Measurements from ENCODE around the gene SMIM14.
"Not testable (repeated sequence)": the region's sequence is repeated elsewhere in the genome, so short reads cannot be mapped to it uniquely, and the experiment has no call there.

The SMIM14 gene

DNA sequence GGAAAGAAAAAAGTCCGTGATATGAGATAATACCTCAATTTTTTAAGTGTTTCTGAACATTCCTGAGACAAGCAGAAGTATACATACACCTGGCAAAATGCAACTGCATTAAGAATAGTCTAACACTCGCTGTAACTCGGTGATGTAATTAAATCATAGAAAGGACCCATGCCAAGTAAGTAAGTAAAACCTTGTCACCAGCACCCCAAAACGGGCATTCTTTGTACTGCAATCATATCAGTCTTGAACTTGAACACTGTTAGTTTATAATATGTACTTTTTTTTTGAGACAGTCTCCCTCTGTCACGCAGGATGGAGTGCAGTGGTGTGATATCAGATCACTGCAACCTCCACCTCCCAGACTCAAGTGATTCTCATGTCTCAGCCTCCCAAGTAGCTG lies 47.4 kb downstream of the SMIM14 start:
- no peak for DNase-seq

DNA sequence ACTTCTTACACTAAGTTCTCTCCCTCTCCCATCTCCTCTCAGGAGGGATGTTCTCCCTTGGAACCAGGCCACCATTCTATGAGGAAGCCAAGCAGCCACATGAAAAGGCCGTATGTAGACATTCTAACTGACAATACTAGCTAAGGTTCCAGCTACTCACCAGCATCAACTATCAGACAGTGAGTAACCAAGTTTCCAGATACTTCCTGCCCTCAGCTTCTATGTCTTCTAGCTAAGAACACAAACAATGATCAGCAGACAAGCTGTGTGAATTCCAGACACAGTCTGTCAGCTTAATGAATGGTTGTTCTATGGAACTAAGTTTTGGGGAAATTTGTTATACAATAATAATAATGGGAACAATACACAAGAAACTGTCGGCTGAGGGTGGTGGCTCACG lies 50.8 kb downstream of the SMIM14 start:
- DNase-seq = no peak

DNA sequence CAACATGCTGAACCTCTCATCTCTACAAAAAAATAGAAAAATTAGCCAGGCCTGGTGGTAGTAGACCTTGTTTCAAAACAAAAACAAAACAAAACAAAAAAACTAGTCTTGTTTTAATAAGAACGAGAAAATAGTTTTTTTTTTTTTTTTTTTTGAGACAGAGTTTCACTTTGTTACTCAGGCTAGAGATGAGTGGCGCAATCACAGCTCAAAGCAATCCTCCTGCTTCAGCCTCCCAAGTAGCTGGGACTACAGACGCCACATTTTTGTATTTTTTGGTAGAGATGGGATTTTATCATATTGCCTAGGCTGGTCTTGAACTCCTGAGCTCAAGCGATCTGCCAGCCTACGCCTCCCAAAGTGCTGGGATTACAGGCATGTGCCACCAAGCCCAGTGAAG lies 63.7 kb downstream of the SMIM14 start:
- DNase-seq = no peak

DNA sequence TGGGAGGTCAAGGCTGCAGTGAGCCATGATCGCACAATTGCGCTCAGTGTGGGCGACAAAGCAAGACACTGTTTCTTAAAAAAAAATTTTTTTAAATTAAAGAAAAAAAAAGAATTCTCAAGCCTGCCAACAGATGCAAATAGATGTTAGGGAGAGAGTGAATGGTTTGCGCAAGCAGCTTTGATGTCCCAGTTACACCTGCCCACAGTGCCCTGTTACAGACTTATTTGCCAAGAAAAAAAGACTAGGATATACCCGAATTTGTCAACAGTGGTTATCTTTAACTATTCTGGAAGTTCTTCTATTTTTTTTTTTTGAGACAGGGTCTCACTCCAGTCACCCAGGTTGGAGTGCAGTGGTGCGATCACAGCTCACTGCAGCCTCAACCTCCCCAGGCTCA lies 67.2 kb downstream of the SMIM14 start:
- DNase-seq = no peak

DNA sequence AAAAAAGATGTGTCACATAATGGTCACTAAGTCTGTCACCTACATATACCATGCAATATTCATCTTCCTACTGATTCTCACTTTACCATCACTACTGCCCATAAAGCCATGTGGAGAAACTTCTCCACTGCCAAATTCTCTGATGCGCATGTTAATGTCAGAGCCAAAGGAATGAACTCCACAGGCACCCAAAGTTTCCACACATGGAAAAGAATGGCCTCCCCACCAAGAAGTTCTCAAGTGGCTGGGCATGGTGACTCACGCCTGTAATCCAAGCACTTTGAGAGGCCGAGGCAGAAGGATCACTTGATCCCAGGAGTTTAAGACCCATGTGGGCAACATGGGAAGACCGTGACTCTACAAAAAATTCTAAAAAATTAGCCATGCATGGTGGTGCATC lies 67.6 kb downstream of the SMIM14 start:
- DNase-seq = no peak

DNA sequence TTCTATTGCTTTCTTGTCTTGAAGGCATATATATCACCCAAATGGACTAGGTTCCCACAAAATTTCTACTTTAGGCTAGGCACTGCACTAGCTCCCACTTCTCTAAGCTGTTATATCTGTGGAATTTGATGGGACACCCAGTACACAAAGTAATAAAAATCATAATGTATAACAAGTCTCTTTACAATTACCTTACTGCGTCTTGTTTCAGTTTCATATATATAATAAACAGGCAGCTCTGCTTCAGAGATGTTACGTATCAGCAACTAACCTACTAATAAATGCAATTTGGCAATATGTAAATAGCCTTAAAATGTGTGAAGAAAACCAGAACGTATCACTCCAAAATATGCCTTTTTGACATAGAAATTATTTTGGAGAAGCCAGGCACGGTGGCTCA lies 69.5 kb downstream of the SMIM14 start:
- DNase-seq = no peak

DNA sequence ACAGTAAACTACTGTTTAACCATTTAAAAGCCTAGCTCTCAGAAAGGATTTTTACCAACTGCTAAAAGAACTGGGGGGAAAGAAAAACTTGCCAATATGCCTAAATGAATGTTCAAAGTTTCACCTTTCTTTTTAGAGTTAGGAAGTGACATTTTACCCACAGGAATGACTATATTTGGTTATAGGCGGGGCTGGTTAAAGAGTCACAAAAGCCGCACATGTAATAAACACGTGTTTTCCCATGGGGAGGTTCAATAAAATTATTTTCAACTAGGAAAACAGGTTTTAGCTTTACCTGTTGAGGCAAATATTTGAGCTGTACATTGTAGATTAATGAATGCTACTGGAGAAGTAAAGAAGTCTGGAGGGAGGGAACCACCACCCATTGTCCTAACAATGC lies 69.9 kb downstream of the SMIM14 start:
- no peak for DNase-seq

DNA sequence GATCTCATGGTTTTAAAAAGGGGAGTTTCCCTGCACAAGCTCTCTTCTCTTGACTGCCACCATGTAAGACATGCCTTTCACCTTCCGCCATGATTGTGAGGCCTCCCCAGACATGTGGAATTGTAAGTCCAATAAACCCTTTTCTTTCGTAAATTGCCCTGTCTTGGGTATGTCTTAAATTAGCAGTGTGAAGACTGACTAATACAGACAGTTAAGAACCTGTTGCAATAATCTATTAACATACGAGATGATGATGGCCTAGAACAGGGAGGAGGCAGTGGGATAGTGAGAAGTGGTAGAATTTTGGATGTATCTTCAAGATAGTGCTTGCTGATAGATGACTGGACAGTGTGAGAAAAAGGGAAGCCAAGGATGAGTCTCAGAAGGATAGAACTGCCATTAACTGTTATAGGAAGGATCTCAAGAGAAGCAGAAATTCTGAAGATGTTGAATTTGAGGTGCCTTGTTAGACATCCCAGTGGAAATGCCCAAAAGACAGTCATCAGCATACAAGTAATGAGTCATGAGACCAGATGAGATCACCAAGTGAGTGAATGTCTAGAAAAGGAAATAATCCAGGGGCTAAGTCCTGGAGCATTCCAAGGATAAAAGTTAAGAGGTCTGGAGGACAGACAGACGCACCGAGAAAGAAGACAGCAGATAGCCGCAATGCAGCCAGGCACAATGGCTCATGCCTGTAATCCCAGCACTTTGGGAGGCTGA lies 72.6 kb downstream of the SMIM14 start:
- DNase-seq = no peak

DNA sequence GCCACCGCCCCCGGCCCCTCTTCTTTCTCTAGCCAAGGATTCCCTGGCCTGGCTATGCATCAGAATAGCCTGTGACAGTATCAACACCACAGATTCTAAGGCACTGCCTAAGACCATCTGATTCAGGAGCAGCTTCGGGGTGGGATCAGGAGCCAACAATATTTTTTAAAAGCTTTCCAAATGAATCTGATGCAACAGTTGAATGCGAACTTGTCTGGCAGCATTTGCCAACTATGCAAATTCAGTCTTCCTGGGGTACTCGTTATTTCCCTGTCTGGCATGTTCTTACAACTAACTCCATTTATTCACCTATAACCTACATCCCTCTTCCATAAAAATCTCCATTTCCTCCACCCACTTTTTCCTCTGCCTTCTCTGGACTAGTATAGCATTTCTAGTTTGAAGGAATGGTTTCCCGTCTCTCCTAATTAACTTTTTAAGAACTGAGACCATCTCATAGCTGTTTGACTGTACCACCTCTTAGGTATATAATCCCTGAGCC lies 75.3 kb downstream of the SMIM14 start:
- no peak for DNase-seq

DNA sequence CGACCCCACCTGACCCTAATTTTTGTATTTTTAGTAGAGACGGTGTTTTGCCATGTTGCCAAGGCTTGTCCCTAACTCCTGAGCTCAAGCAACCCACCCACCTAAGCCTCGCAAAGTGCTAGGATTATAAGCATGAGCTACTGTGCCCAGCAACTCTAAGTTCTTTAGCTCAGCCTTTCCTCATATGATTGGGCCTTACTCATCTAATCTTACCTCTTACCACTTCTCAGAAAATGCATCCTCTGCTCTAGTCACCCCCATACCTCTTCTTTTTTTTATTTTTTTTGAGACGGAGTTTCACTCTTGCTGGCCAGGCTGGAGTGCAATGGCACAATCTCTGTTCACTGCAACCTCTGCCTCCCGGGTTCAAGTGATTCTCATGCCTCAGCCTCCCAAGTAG lies 75.9 kb downstream of the SMIM14 start:
- DNase-seq = no peak

DNA sequence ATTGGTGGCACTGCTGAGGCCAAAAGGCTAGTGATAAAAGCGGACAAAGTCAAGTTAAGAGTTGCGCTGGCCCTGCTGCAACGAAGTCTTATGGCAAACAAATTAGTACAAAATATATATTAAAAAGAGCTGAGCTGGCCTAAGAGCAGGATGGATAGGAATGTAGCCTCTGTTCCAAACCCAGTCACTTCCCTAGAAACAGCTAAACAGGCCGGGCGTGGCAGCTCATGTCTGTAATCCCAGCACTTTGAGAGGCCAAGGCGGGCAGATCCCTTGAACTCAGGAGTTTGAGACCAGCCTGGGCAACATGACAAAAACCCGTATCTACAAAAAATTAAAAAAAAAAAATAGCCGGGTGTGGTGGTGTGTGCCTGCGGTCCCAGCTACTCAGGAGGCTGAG lies 79.0 kb downstream of the SMIM14 start:
- DNase-seq = no peak

DNA sequence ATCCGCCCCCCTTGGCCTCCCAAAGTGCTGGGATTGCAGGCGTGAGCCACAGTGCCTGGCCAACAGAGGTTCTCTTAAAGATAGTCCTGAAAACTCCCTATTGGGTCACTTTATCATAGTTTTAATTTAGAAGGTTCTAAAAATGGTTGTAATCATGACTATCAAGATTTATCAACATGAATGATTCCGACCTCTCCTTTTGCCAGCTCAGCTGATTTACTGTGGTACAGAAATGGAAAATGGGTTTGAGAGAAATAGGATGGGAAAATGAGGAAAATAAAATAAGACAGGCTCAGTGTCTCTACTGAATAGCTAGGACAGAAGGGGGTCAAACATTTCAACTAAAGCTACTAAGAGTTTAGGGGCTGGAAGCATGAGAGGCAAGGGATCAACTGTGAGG lies 83.2 kb downstream of the SMIM14 start:
- DNase-seq = no peak

DNA sequence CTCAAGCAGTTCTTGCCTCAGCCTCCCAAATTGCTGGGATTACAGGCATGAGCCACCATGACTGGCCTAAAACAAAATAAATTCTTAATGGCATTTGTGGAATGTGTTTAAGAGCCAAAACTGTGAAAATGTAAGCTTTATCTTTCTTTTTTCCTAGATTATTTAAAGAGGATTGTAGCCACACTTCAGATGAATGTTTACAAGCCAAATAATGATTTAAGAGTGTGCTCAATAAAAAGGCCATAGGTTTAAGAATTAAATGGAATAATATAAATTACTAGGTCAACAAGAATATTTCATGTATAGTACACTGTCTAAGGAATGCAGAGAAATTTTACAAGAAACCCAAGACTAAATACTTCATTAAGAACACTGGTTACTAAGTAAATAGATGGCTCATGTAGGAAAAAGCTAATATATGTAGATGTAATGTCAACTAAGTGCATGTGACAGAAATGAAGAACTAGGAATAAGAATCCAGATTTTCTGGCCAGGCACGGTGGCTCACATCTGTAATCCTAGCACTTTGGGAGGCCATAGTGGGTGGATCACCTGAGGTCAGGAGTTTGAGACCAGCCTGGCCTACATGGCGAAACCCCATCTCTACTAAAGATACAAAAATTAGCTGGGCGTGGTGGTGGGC lies 90.1 kb downstream of the SMIM14 start:
- no peak for DNase-seq

DNA sequence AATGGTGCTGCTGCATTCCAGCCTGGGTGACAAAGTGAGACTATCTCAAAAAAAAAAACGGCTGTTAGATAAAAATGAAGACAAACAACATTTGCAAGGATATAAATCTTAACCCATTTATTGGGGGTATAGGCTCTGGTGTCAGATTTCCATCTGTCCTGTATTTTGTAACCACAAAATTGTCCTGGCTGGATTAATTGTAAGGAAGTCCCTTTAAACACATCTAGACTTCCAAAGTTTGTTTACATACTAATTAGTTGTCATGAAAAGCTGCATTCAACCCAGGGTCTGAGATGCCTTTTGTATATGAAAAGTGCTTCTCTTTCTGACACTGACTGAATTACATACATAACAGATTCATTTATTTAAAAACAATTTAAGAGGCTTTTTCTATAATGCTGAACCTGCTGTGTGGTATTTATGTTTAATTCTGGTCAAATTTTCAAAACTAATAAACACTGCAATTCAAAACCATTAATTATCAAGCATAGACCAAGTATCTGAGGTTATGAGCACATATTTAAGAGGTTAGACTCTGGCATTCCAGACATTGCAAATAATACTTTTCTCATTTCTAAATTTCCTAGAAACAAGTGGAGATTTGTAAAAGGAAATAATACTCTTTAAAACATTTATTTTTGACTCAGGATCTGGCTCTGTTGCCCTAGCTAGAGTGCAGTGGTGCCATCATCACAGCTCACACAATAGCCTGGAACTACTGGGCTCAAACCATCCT lies 93.9 kb downstream of the SMIM14 start:
- DNase-seq = no peak

DNA sequence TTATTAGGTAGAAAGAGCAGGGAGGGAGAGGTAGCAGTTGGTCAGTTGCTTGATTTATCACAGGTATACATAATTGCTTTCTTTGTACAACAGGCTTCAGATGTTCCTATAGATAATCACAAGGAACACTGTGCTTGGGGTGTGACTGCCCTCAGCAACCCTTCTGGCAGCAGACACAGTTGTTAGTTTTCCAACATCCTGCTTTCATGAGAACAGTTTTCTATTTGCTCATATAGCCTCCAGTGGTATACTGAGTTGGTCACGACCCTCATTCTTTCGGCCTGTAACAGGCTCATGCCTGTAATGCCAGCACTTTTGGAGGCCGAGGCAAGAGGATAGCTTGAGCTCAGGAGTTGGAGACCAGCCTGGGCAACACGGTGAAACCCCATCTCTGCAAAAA lies 94.6 kb downstream of the SMIM14 start:
- DNase-seq = not testable (repeated sequence)

DNA sequence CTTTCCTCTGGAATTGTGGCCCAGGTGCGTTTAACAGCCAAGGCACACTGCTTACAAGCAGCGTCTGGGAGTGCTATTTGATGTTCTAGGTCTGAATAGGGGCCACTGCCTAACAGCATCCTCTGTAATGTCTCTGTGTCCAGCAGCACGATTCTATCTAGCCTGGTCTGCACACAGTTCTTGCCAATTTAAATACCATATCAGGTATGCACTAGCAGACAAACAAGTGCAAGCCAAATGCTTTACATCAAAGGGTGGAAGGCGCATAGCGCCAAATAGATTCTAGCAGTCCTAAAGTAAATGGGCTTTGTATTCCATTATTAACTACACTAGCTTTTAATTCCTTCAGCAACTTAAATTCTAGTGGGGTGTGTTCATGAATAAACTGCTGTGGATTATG lies 95.6 kb downstream of the SMIM14 start:
- no peak for DNase-seq

DNA sequence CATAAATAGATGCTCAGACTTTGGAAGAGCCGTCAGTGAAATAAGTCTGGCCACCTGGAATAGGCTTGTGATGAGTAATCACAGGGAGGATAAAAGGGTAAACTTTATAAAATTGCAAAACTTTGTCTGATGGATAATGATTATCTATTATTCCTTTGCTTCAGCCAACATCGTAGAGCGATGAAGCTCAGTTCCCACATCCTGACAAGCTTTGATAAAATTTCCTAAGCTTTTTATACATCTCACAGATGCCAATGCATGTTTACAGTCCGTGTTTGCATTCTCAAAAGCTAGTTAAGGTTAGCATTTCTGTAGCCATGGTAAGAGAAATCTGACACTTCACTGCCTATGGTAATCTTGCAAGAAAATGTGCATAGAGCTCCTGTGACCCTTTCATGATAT lies 96.1 kb downstream of the SMIM14 start:
- no peak for DNase-seq

DNA sequence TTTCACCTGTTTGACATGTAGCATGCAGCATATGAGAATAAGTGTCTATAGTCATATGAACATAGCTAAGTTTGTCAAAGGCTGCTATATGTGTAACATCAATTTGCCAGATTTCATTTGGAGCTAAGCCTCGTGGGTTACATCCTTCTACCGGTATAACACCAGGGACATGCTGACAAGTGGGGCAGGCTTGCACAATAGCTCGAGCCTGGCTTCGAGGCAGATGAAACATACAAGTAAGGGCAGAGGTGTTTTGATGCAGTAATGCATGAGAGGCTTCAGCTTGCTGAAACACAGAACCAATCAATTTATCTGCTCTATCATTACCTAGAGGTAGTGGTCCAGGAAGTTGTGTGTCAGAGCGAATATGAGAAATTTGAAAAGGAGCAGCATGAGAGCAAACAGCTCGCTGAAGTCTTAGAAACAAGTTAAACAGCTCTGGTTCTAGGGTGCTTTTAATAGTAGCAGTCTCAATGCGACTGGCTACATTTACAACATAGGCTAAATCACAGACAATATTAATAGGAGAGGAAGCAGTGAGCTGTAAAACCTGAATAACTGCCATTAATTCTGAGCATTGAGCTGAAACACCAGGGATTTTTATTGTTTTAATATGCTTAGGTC lies 96.6 kb downstream of the SMIM14 start:
- no peak for DNase-seq

DNA sequence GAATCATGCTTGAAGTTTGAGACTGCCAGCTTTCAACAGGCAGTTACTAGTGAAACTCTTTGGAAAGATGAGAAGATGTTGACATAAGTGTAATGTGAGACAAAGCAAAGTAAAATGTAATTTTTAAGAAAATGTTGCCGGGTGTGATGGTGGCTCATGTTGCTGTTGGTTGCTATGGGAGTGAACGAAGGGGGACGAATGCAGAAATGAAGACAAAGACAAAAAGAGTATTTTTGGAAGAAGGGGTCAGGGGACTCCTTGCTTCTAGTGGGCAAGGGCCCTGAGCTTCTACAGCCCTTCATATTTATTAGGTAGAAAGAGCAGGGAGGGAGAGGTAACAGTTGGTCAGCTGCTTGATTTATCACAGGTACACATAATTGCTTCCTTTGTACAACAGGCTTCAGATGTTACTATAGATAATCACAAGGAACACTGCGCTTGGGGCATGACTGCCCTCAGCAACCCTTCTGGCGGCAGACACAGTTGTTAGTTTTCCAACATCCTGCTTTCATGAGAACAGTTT lies 99.5 kb downstream of the SMIM14 start:
- no peak for DNase-seq

DNA sequence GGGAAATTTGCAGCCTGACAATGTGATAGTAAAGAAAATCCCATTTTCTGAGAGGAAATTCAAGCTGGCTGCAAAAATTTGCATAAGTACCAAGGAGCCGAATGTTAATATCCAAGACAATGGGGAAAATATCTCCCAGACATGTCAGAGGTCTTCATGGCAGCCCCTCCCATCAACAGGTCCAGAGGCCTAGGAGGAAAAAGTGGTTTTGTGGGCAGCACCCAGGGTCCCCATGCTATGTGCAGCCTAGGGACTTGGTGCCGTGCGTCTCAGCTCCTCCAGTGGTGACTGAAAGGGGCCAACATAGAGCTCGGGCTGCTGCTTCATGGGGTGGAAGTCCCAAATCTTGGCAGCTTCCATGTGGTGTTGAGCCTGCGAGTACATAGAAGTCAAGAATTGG lies 105.1 kb downstream of the SMIM14 start:
- no peak for DNase-seq

DNA sequence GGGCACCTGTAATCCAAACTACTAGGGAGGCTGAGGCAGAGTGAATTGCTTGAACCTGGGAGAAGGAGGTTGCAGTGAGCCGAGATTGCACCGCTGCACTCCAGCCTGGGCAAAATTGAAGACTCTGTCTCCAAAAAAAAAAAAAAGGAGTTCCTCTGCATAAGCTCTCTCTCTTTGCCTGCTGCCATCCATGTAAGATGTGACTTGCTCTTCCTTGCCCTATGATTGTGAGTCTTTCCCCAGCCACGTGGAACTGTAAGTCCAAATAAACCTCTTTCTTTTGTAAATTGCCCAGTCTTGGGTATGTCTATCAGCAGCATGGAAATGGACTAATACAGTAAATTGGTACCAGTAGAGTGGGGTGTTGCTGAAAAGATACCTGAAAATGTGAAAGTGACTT lies 106.4 kb downstream of the SMIM14 start:
- not testable (repeated sequence) for DNase-seq

DNA sequence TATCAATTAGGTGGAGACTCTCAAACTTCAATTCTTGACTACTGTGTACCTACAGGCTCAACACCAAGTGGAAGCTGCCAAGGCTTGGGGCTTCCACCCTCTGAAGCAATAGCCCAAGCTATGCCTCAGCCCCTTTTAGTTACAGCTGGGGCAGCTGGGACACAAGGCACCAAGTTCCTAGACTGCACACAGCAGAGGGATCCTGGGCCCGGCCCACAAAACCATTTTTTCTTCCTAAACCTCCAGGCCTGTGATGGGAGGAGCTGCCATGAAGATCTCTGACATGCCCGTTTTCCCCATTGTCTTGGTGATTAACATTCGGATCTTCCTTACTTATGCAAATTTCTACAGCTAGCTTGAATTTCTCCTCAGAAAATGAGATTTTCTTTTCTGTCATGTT lies 108.0 kb downstream of the SMIM14 start:
- no peak for DNase-seq

DNA sequence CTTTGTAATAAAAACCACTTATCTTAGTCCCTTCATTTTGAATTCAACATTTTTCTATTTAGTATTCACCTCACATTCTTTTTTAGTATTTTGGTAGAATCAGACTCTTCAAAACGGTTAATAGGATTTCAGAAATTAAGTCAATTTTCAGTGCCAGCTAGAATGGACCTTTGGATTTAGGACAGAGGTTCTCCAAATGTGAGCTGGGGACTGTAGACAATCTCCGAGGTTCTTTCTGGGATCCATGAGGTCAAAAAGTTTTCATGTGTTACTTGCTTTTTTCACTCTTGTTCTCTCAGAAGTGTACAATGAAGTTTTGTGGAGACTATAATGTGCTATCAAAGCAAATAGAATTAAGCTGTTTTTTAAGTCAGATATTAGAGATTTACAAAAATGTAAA lies 109.1 kb downstream of the SMIM14 start:
- DNase-seq = no peak

Measured in cerebellar nuclear complex (tissue), 1 donor.